Hepatocyte (in vitro differentiated cells): ENCODE data around the gene ZNF750.

Experiments used
- EZH2 ChIP-seq: fragments of 200-600 bp; sonication (generic); IDR thresholded peaks from 2 replicates; pipeline ENCODE4 v1.6.1; 2016; ENCODE audit warnings: antibody characterized with exemption, mild to moderate bottlenecking, borderline replicate concordance
- TF ChIP-seq, protein P1 (sequence below): fragments of 200-600 bp; sonication (generic); IDR thresholded peaks from 2 replicates; pipeline ENCODE4 v1.5.1; 2016; ENCODE audit warnings: antibody characterized with exemption, mild to moderate bottlenecking; ENCODE audit not compliant: poor library complexity

DNA sequence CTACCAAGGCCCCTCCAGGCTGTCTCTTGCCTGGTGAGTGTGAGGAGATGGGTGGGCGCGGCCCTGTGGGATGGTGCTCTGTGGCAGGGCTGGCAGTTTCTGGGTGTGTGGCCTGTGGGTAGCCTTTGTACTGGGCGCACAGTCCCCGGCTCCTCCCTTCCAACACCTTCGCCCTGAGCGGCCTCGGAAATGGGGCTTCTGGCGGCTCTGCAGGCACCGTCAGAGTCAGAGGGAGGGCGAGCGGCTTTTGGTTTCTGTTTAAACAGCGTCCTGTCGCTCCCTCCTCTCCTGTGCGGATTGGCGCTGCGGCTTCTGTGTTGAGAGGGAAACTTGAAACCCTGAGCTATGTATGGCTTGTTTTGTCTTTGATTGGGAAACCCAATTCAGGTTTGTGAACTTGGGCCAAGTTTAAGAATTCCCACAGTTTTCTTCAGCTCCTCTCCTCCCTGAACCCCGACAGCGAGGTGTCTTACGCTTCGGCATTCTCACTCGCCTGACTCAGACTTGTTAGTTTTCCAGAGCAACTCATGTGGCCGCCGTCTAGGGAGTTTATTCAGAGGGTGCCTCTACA lies 8.3 kb upstream of the ZNF750 start:
- TF ChIP-seq, protein P1, sequence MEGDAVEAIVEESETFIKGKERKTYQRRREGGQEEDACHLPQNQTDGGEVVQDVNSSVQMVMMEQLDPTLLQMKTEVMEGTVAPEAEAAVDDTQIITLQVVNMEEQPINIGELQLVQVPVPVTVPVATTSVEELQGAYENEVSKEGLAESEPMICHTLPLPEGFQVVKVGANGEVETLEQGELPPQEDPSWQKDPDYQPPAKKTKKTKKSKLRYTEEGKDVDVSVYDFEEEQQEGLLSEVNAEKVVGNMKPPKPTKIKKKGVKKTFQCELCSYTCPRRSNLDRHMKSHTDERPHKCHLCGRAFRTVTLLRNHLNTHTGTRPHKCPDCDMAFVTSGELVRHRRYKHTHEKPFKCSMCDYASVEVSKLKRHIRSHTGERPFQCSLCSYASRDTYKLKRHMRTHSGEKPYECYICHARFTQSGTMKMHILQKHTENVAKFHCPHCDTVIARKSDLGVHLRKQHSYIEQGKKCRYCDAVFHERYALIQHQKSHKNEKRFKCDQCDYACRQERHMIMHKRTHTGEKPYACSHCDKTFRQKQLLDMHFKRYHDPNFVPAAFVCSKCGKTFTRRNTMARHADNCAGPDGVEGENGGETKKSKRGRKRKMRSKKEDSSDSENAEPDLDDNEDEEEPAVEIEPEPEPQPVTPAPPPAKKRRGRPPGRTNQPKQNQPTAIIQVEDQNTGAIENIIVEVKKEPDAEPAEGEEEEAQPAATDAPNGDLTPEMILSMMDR = no peak
- TF ChIP-seq EZH2 = no peak
